ENCODE measurements around the gene DIS3L.
"Not testable (repeated sequence)": the region's sequence is repeated elsewhere in the genome, so short reads cannot be mapped to it uniquely, and the experiment has no call there.

Gene DIS3L

DNA sequence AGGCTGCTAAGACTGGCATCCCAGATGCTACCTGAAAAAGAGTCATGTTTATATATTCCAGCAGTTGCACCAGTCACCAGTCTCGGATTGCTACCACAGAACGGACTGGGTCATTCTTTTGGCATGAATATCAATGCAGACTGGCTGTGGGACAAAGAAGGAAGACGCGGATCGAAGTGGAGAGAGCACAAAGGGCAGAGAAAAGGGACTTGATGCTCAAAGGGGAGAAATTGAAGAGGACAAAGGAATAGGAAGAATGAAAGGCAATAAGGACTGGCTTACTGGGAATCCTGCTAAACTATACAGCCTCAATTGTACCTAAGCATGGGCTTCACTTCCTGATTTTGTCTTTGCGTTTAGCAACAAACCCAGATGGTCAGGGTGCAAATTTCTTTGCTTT, 15.3 kb upstream of the DIS3L start:
- DNase-seq: no peak

DNA sequence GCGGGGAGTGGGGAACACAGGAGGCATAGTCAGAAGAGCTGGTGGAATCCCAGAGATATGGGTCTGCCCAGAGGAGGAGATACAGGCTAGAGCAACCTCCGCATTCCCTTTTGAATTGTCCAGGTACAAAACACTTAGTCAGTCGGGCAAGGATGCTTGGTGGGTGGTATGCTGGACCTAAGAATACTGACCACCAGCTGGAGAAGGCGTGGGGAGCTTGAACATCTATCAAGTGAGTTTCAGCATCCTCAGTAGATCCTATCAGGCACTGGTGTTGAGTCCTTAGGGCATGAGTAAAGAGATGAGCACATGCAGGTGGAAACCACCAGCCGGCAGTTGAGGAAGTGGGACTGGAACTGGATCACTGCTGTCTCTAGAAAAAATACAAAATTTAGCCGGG, 14.7 kb upstream of the DIS3L start:
- DNase-seq: no peak

DNA sequence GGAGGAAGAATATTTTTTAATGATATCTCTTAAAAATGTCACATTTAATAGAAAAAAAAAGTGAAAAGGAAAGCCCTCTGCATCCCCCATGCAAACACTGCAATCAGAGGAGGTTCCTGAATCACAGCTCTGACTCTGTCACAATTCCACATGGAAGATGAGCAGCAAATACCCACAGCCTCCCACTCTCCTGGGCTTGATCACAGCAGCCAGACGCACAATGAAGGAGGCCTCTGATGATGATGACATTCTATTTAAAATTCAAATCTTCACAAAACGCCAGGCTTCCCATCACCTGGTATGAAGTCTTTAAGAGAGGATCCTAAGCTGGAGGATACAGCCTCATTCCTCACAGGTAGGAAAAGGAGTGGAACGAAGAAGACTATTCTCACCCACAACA, 9.1 kb upstream of the DIS3L start:
- DNase-seq: no peak

DNA sequence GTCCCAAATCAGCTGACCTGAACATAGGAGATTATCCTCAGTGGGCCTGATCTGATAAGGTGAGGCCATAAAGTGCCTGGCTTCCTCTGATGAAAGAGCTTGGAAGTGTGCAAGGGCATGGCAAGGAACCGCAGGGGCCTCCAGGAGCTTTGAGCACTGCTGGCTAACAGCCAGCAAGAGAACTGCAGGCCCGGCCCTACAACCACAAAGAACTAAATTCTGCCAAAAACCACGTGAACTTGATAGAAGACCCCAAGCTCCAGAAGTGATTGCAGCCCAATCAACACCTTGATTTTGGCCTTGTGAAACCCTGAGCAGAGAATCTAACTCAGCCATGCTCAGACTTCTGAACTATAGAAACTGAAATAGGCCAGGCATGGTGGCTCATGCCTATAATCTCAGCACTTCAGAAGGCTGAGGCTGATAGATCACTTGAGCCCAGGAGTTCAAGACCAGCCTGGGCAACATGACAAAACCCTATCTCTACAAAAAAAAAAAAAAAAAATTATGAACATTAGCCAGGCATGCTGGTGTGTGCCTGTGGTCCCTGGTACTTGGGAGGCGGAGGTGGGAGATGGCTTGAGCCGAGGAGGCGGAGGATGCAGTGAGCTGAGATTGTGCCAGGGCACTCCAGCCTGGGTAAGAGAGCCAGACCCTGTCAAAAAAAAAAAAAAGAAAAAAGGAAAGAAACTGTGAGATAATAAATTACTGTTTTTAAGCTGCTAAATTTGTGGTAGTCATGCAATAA, 7.7 kb upstream of the DIS3L start:
- no peak for DNase-seq

DNA sequence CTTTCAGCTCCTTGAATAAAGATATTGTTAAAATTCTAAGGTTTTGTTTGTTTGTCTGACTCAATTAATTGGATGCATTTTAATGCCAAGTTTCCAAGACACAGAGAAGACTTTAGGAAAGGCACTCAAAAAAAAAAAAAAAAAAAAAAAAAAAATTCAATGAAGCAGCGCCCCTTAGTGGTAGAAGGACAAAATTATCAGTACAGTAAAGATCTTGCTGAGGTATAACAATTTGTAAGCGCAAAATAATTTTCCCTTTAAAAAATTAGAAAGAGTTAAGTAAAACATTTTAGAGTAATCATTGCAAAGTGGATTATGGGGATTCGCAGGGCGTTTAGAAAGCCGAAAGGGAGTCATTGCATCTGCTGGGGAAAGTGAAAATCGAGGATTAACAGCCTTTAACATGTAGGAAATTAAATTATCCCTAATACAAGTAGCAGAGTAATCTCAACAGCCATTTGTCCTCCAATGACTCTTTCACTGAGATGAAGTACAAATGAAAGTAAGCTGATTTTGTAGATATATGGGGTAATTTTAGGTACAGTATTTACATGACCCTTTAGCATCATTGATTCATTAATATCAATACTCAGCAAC, 5.8 kb upstream of the DIS3L start:
- peak; percentile 52 for DNase-seq

DNA sequence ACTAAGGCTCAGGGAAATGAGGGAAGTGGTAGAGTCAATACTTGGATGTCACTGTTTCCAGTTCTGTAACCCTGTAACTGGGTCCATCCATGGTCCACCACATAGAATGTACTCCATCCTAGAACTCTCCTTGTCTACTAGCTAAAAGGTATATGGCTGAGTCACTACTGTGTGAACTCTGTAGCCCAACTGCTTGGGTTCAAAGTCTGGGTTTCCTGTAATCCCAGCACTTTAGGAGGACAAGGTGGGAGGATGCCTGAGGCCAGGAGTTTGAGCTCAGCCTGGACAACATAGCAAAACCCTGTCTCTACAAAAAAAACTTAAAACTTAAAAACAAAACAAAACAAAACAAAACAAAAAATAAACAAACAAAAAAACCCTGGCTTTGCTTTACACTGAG, 5.3 kb upstream of the DIS3L start:
- no peak for DNase-seq

DNA sequence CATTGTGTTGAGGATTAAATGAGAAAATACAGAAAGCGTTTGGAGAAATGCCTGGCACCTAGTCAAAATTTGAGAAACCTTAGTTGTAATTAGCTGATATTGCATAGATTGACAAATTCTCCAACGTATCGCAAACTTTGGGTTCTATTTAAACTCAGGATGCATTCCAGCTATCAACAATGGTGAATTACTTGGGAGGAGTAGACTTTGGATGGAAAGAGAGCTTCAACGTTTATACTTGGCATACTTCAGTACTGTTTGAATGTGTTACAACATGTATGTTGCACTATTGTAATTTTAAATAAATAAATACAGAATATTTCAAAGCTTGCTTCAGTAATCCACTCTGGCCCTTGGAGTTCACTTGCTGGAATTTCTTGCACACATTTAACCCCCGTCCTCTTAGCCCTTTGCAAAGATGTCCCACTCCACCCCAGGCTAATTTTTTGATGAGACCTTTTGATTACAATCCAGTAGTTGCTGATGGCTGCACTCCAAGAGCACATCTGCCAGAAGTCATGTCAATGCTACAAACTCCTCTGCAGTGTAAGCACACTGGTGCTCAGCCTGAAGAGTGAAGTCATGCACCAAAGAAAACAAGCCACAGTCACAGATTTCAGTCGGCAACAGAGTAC, 4.7 kb upstream of the DIS3L start:
- DNase-seq: no peak

DNA sequence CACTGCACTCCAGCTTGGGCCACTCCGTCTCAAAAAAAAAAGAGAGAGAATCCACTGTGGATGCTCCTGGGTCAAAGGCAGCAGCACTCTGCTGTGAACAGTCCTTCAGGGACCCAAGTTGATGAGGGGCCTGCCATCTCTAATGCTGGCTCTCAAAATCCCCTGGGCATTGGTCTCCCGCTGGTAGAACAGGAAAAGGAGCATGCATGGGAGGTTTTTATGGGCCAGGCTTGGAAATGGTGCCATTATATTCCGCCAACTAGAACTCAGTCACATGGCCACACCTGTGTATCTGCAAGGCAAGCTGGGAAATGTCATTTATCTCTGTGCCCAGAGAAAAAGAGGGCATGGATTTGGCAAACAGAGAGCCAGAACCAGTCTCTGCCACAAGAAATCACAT, 3.4 kb upstream of the DIS3L start:
- DNase-seq: no peak

DNA sequence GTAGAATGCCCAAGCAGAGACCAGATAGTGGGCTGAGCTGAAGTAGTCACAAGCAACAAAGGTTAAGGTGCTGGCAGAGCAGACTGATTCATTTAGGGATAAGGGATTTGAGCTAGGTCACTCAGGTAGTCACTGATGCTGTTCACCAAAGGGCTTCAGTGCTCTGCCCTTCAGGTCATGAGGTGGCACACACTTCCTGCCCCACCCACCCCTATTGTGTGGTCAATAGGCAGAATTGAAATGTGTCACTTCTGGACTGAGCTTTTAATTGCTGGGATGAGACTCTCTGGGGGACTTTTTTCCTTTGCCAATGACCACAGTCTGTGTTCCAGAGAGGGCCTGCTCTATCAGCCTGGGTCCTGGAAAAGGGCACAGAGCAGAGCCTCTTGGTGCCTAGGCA, 2.9 kb upstream of the DIS3L start:
- no peak for DNase-seq

DNA sequence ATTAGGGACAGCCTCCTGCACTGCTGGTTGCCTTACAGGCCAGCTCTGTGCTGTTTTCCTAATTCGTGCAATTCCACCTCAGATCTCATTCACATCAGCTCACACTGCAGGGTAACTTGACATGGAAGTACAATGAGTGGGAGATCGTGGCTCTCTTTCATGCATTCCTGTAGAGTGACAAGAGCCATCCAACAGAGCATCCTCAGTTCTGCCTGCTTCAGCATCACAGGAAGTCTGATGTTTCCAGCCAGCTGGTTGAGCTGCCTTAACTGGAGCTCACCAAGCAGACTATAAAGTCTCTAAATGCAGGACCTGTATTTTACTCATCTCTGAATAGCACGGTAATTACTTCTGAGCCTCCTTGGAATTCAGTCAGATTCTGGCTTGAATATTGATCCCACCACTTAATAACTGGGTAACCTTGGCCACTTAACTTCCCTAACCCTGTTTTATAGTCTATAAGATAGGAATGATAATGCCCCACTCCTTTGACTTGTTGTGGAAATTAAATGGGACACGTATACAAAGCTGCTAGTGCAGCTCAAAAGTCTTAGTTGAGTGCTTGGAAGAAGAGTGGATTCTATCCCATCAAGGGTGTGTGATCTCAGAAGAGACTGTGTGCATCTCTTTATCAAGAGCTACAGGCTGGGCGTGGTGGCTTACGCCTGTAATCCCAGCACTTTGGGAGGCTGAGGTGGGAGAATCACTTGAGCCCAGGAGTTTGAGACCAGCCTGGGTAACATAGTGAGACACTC, 1.4 kb upstream of the DIS3L start:
- DNase-seq: no peak

DNA sequence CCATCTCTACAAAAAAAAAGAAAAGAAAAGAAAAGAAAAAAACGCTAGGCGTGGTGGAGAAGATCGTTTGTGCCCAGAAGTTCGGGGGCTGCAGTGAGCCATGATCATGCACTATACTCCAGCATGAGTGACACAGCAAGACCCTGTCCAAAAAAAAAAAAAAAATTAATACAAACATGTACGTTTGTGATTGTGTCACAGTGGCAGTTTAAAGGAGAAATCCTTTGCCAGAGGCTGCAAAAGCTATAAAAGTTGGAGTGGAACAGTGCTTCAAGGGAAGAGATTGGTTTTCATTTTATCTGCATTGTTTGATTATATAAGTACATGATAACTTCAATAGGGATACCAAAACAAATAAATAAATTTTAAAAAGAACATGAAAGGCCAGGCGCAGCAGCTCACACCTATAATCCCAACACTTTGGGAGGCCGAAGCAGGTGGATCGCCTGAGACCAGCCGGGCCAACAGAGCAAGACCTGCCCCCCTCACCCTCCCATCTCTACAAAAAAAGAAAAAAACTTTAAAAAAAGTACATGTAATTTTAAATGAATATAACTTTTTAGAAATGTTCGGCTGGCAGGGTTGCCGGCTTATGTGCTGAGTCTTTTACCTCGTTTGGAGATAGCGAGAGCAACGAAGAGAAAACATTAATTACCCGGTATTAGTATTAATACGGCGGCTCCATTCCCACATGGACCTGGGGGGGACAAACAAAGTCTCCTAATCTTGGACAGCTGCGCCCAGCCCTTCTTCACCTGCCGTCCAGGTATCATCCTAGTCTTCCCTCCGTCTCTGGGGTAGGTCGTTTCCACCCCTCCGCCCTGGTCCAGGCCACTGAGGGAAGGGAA, 573 bp upstream of the DIS3L start:
- DNase-seq: no peak

DNA sequence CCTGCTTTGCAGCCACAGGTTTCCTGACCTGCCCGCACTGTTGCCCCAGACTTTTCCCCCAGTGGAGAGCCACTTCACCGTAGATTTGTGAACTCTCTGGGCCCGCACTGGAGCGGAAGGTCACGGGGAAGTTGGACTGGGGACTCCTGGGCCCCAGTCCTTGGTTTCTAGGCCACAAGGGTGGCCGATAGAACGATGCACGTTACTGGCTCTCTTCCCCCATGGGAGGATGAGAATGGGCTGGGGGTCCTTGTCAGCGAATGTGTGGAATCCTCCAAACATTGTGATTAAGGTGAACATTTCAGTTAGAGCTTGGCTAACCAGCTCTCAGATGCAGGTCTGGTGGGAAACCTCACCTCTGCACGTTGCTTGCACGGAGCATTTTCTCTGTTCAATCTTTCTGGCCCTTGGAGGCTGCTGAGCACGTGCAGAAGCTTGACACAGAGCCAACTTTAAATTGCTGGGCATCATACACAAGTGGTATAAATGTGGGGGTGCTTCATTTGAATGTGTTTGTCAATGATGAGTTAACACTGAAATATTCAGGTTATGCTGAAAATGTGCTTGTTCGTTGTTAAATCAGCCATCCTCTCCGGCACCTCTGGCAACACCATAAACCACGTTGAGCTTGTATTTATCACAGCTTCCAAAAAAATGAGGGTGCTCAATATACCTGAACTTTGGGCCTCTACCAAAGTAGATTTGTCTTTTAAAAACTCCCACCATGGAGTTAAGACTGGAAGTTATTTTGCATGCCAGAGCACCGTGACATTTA, 976 bp downstream of the DIS3L start:
- DNase-seq: peak; percentile 41

DNA sequence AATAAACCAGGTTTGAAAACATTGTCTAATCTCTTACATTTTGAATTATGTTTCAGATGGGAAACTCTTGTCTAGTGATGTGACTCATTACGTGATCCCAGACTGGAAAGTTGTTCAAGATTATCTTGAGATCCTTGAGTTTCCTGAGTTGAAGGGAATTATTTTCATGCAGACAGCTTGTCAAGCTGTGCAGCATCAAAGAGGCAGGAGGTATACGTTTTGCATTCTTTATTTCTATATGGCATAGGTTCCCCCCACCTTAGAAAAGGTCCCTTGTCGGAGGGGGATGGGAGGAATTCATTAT, 1.5 kb downstream of the DIS3L start:
- no peak for DNase-seq

DNA sequence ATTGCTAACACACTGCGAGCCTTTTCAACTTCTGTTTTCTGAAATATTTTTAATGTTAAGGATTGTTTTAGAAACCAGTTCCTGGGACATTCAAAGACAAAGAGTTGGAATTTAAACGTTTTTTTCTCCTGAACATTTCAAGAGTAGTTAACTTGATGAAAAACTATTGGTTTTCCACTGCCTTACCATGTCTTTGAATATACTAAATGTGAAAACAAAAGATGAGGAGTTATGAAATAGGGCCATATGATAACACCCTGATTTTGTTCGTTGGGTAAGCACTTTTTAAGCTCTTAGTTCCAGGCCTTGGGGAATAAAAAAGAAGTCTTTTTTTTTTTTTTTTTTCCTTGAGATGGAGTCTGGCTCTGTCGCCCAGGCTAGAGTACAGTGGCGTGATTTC, 2.8 kb downstream of the DIS3L start:
- no peak for DNase-seq

DNA sequence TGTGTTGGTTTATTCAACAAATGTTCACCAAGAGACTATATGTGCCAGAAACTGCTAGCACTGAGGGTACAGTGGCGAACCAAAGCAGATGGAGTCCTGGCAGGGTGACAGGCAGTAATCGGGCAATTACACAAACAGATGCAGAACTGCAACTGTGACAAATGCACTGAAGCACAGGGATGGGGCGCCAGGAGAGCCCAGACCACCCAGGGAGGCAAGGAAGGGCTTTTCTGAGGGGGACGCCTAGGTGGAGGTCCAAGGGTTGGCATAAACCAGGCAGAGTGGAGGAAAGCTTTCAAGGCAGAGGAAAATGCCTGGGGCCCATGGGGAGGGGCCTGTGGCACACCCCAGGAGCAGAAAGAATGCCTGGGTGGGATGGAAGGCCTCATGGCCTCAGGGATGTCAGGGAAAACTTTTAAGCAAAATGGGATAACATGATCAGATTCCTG, 5.5 kb downstream of the DIS3L start:
- DNase-seq: peak; percentile 73

DNA sequence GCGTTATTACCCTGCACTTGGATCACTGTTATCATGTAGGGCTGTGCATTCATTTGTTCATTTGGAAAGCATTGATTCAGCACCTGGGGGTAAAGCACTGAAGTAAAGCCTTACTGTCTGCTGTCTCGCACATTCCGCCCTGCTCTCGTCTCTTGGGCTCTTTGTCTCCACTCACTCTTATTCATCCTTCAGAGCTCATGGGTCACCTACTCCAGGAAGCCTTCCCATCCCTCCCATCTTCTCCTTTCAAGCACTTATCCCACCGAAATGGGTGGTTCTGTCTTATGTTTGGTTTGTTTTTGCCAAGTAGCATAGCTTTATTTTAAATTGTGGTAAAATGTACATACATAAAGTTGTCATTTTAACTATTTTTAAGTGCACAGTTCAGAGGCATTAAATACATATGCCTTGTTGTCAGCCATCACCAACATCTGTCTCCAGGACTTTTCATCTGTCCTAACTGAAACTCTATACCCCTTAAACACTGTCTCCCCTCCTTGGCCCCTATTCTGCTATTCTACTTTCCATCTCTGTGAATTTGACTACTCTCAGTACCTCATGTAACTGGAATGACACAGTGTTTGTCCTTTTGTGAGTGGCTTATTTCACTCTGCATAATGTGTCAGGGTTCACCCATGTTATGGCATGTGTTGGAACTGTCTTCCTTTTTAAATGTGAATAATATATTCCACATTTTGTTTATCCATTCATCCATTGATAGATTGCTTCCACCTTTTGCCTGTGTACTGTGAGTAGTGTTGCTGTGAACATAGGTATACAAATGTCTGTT, 9.3 kb downstream of the DIS3L start:
- no peak for DNase-seq

DNA sequence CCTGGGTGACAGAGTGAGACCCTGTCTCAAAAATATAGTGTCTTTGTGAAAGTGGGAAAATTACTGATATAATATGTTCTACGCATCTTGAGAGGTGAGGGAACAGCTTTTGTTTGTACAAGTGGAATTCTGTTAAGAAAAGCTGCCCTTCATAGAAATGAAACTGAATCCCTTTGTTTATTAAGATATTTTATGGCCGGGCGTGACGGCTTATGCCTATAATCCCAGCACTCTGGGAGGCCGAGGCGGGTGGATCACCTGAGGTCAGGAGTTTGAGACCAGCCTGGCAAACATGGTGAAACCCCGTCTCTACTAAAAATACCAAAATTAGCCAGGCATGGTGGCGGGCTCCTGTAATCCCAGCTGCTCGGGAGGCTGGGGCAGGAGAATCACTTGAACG, 11.1 kb downstream of the DIS3L start:
- DNase-seq: not testable (repeated sequence)

DNA sequence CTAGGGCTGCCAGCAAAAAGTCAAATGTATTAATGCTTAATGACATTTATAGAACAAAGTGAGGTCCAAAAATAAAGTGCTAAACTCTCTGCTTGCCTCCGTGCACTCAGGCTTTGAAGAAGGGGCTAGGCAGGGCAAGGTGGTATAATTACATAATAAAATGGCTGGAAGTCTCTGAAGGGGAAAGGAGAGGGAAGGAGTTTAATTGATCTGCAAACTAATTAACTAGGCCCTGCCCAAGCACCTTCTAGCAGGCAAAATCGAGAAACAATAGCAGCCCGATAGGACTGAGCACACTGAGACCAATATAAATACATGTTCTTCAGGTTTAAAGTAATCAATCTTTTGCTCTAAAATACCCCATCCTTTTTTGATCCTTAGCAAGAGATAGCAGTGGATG, 13.0 kb downstream of the DIS3L start:
- DNase-seq: no peak

DNA sequence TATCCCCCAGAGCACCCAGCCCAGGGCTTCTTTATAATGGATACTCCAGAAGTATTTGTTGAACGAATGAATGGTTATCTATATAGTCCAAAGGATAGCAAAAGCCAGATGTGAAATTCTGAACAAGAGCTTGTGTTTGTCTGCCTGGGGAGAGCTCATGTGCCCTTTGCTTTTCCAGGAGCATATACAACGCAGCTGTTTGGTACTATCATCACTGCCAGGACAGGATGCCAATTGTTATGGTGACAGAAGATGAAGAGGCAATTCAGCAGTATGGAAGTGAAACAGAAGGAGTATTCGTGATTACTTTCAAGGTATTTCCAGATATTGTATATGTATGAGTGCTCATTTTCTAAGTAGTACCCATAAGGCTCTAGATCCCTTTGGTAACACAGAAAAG, 15.2 kb downstream of the DIS3L start:
- no peak for DNase-seq

DNA sequence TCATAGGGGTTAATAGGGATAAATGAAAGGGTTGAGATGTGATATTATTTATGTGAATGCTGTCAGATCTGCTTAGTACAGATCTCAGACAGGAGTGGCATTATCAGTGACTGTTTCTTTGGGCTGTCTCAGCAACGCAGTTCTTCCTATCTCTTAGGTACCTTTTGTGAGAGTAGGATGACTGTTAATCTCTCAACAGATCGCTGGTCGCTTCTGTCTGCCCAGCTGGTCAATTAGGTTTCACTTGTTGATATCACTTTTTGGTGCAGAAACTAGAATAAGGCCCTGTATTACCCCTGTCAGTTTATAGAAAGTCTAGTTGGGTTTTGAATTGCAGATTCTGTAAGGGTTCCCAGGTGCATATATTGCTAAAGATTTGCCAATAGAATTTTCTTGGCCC, 16.5 kb downstream of the DIS3L start:
- no peak for DNase-seq

DNA sequence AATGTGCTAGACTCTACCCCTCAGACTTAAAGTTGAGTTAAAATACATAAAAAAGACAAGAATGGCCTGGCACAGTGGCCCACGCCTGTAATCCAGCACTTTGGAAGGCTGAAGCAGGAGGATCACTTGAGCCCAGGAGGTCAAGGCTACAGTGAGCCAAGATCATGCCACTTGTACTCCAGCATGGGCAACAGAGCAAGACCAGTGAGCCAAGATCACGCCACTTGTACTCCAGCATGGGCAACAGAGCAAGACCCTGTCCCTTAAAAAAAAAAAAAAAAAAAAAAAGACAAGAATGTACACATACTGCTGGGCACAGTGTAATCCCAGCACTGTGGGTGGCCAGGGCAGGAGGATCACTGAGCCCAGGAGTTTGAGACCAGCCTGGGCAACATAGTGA, 17.4 kb downstream of the DIS3L start:
- DNase-seq: no peak

Measured in NCI-H2171 (cell line).